Thymus (tissue), 11 donors: Measurements from ENCODE around the gene VPS37C. TPM values are rescaled to one million over a fixed set of nuclear protein-coding genes. Genes with fewer than 3 reads are reported as not detected.
A peak's percentile ranks its signal among the peaks of the same experiment; 100 is the strongest.

Experiments
- DNase-seq, 9 donors: peaks; one replicate each; pipeline ENCODE4 v3.0.0-alpha.2; 2013; ENCODE audit warnings: low spot score in 9 of 9, low read depth in 6 of 9, missing footprints in 1 of 9
- H3K27ac ChIP-seq, 2 donors: one replicate each; pipeline ENCODE4 v1.5.1; 2013; ENCODE audit warnings: control low read depth in 1 of 2, low read depth in 1 of 2, low read length in 1 of 2, mild to moderate bottlenecking in 1 of 2, moderate library complexity in 1 of 2
- H3K27me3 ChIP-seq, 2 donors: one replicate each; pipeline ENCODE4 v1.5.1; 2013; ENCODE audit warnings: low read length in 1 of 2; ENCODE audit not compliant: control insufficient read depth in 2 of 2, insufficient read depth in 1 of 2
- H3K36me3 ChIP-seq, 2 donors: one replicate each; pipeline ENCODE4 v1.5.1; 2013; ENCODE audit warnings: low read length in 1 of 2, mild to moderate bottlenecking in 1 of 2, moderate library complexity in 1 of 2; ENCODE audit not compliant: control insufficient read depth in 2 of 2, insufficient read depth in 2 of 2
- H3K4me1 ChIP-seq, 2 donors: one replicate each; pipeline ENCODE4 v1.5.1; 2013; ENCODE audit warnings: low read length in 2 of 2; ENCODE audit not compliant: control insufficient read depth in 2 of 2, insufficient read depth in 2 of 2
- H3K4me3 ChIP-seq, 2 donors: one replicate each; pipeline ENCODE4 v1.5.1; 2013; ENCODE audit warnings: low read length in 2 of 2, control low read depth in 1 of 2, mild to moderate bottlenecking in 1 of 2
- H3K9me3 ChIP-seq, 2 donors: one replicate each; pipeline ENCODE4 v1.5.1; 2013; ENCODE audit warnings: low read length in 1 of 2, mild to moderate bottlenecking in 1 of 2; ENCODE audit not compliant: control insufficient read depth in 2 of 2, insufficient read depth in 1 of 2
- WGBS: extraction: QIAGEN DNeasy Blood & Tissue Kit; methylation state at CpG from one replicate; pipeline ENCODE4 v1.1.7; 2013; 5-methylcytosine and 5-hydroxymethylcytosine counted together
- polyA plus RNA-seq: library from polyadenylated mRNA; stranded (reverse); fragments of 200-250 nt; gene quantifications from one replicate; pipeline ENCODE4 v1.2.3, GENCODE V29; 2013
- total RNA-seq: library from RNA; stranded (reverse); fragments of 120-200 nt; gene quantifications from one replicate; pipeline ENCODE4 v1.2.4, GENCODE V29; 2013
- donor health status: healthy.

The VPS37C gene
- total and polyA plus RNA-seq, 2 donors: 3.5 to 9.4 TPM

DNA sequence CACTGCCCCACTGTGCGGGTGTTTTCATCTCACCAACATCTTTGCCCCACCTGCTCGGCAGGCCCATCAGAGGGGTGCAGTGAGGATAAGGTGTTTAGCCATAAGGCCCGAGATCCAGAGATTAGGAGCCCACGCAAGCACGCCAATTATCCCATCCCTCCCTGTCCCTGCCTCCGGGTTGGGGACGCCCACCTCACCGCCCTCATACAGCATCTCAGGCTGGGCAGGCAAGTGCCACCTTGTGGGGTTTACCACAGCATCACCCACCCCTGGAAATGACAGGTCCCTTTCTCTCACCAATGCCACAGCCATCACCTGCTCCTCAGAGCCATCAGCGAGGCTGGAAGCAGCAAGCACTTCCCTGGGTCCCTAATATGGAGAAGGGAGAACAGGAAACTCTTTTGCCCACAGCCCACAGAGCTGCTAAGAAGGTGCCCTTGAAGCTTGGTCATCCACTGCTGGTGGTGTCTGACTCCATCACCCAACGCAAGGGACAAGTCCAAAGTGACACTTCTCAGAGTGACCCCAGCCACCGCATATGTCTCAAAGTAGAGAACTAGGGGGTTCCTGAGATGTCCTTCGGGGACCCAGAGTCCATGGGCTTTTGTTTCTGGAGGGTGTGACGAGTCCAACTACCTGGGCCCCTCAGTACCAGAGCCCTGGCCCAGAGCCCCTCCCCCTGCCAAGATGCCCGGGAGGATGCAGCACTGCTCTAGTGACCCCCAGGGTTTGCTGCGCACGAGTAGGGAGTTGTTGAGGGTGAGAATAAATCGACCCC, 15.8 kb downstream of the VPS37C start:
- H3K27ac ChIP-seq: no peak overlapping the region
- H3K9me3 ChIP-seq: no peaks in the 10 kb centered on the region
- DNase-seq: no peak
- peaks cover 0 to 3% of the 10 kb centered on the region in 2 donors for H3K36me3 ChIP-seq
- 93% methylated on average over 17 of the region's 17 CpGs for WGBS
- no peaks in the 10 kb centered on the region for H3K27me3 ChIP-seq
- no peak overlapping the region for H3K4me3 ChIP-seq
- H3K4me1 ChIP-seq: peaks cover 52 to 60% of the 10 kb centered on the region in 2 donors

DNA sequence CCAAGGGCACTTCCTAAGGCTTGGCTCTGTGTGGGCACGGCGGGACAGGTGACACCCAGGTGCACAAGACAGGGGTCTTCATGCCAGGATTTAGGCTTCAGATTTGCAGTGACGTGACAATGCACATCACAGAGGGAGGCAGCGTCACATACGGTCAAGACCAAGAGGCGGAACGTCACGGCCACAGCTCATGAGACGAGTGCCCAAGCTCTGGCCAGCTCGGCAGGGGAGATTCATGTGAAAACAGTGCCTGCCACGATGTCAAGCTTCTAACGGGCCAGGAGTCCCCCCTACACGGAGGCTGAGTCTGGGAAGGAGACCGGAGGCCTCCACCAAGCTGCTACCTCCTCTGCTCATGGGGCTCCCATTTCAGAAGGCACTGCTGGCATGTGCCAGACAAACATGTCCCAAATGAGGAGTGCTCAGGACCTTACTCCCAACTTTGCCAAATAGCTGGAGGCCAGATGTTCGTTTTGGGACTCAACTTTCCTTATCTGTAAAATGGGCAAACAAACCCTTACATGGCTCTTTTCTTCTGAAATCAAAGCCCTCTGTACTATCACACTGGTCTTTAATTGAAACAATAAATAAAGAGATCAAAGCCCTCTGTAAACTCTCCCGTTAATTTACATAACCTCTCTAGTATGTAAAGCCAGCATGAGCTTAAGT, 16.6 kb downstream of the VPS37C start:
- 97% methylated on average over 16 of the region's 16 CpGs for WGBS
- no peaks in the 10 kb centered on the region for H3K27me3 ChIP-seq
- H3K4me3 ChIP-seq: no peak overlapping the region
- peaks cover 54 to 62% of the 10 kb centered on the region in 2 donors for H3K4me1 ChIP-seq
- H3K36me3 ChIP-seq: peaks cover 0 to 3% of the 10 kb centered on the region in 2 donors
- no peak for DNase-seq
- H3K9me3 ChIP-seq: no peaks in the 10 kb centered on the region
- H3K27ac ChIP-seq: no peak overlapping the region

DNA sequence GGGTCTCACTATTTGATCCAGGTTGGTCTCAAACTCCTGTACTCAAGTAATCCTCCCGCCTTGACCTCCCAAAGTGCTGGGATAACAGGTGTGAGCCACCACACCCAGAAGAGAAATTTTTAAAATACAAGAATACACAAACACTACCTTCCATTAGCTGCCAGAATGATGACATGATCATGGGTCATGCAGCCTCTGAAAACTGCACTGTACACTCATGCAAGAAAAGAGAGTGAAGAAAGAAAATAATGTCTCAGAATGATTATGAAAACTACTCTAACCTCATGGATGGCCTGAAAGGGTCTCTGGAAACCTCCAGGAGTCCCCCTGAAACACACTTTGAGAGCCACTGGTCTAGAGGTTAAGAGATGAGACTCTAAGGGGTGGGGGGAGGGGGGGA, 18.8 kb downstream of the VPS37C start:
- Histone ChIP-seq H3K4me1 (peaks cover 52 to 65% of the 10 kb centered on the region in 2 donors), H3K36me3 (peaks cover 0 to 7% of the 10 kb centered on the region in 2 donors)

DNA sequence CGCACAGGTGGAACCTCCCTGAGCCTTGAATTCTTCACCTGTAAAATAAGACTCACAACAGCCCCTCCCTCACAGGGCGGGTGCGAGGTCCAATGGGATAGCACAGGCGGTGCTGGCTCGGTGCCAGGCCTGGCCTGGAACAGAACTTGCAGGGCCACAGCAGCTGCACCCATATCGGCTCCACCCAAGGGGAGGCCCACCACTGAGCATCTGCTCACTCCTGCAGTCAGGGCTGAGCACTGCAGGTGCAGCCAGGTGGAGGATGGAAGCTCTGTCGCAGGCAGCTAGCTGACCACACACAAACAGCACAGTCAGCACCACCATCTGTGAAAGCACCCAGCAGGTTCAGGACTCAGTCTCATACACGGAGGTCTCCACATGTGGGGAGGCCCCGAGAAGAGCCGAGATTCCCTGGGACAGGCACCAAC, 19.6 kb downstream of the VPS37C start:
- peak in 4 of 9 donors; percentile 67 to 82 (median 73) for DNase-seq
- H3K4me1 ChIP-seq: peaks cover 44 to 57% of the 10 kb centered on the region in 2 donors
- 58% methylated on average over 10 of the region's 10 CpGs for WGBS
- H3K36me3 ChIP-seq: peaks cover 0 to 10% of the 10 kb centered on the region in 2 donors
- no peaks in the 10 kb centered on the region for H3K9me3 ChIP-seq
- no peak overlapping the region for H3K4me3 ChIP-seq
- H3K27ac ChIP-seq: peak overlapping the region in 1 of 2 donors; percentile 26
- H3K27me3 ChIP-seq: no peaks in the 10 kb centered on the region

More for the DNA sequence above, 18.8 kb downstream of the VPS37C start:
- Histone ChIP-seq H3K9me3 (no peaks in the 10 kb centered on the region), H3K27ac (no peak overlapping the region), H3K27me3 (no peaks in the 10 kb centered on the region), H3K4me3 (no peak overlapping the region)
- WGBS: 100% methylated on average over 1 of the region's 1 CpG
- no peak for DNase-seq

DNA sequence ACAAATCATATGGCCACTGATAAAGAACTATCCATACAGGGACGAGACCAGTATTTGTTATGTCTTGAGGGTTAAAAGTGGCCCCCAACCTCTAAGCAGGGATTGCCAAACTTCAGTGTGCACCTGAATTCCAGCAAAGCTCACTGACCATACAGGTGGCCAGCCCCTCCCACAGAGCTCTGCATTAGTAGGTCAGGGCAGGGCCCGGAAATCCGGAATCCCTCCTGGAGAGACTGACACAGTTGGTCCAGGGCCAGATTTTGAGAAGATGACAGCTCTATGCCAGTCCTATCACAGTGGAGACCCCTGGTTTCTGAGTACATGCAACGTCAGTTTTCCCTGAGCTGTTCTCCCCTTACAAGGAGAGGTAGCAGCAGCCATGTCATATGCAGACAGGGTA, 20.8 kb downstream of the VPS37C start:
- H3K9me3 ChIP-seq: no peaks in the 10 kb centered on the region
- 97% methylated on average over 4 of the region's 4 CpGs for WGBS
- peaks cover 0 to 10% of the 10 kb centered on the region in 2 donors for H3K36me3 ChIP-seq
- peaks cover 32 to 45% of the 10 kb centered on the region in 2 donors for H3K4me1 ChIP-seq
- H3K27me3 ChIP-seq: no peaks in the 10 kb centered on the region
- DNase-seq: no peak
- no peak overlapping the region for H3K4me3 ChIP-seq
- H3K27ac ChIP-seq: no peak overlapping the region

DNA sequence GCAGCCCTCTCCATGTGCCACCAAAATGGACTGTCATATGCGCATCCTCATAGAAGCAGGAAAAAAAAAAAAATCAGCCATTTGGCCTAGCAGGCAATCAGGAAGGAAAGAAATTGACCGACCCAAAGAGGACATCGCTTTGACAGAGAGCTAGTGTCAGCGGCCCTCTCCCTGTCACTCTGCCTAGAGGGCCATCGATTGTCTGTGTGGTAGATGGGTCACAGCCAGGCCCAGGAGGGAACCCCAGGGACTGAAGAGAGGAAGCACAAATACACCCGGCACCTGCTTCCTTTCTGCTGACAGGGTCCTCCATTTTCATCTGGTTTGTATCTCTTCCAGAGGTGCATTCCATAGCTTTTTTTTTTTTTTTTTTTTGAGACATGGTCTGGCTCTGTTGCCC, 21.8 kb downstream of the VPS37C start:
- no peak for DNase-seq
- Histone ChIP-seq H3K27ac (no peak overlapping the region), H3K4me3 (no peak overlapping the region), H3K36me3 (peaks cover 0 to 10% of the 10 kb centered on the region in 2 donors), H3K27me3 (no peaks in the 10 kb centered on the region), H3K4me1 (peaks cover 33 to 41% of the 10 kb centered on the region in 2 donors), H3K9me3 (no peaks in the 10 kb centered on the region)
- WGBS: 67% methylated on average over 6 of the region's 6 CpGs

DNA sequence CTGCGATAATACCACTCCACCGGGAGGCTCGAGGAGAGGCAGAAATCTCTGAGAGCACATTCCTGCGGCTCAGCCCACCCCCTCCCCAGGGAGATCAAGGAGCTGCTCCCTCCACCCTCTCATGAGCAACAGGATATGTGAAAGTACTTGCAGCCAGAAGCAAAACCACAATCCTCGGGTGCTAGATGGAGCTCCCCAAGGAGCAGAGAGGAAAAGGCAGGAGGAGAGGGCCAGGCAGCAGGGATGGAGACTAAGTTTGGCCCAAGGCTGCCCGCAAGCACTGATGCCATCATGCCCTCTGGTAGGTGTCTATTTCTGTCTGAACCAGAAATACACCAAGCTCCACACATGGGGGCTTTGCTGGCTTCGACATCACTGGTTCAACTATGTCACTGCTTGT, 22.3 kb downstream of the VPS37C start:
- 58% methylated on average over 7 of the region's 7 CpGs for WGBS
- no peak overlapping the region for H3K27ac ChIP-seq

DNA sequence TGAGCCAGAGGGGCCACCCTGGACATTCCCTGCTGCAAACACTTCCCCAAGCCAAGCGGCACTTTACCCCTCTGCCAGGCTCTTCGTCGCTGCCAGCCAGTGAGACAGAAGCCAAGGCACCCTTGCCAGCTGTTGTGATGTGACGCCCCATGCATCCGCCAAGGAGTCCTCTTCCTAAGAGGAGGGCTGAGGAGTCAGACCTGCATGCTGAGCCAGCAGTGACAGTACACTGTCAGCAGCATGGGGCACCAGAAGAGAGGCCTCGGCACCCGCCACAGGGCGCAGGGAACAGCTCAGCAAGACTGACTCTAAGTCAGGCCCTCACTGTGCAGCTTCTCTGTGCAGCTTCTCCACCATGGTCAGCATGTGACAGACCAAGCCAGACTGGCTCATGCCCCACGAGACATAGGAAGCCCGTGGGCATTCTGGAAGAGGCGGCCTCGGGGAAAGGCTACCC, 26.4 kb downstream of the VPS37C start:
- peaks cover 19 to 23% of the 10 kb centered on the region in 2 donors for H3K36me3 ChIP-seq
- peaks cover 14 to 20% of the 10 kb centered on the region in 2 donors for H3K4me1 ChIP-seq
- WGBS: 97% methylated on average over 12 of the region's 12 CpGs
- no peaks in the 10 kb centered on the region for H3K9me3 ChIP-seq
- no peaks in the 10 kb centered on the region for H3K27me3 ChIP-seq
- H3K27ac ChIP-seq: no peak overlapping the region
- no peak for DNase-seq
- H3K4me3 ChIP-seq: no peak overlapping the region

More for the DNA sequence above, 22.3 kb downstream of the VPS37C start:
- H3K9me3 ChIP-seq: no peaks in the 10 kb centered on the region
- DNase-seq: no peak
- H3K27me3 ChIP-seq: no peaks in the 10 kb centered on the region
- peaks cover 33 to 41% of the 10 kb centered on the region in 2 donors for H3K4me1 ChIP-seq
- peaks cover 0 to 10% of the 10 kb centered on the region in 2 donors for H3K36me3 ChIP-seq
- no peak overlapping the region for H3K4me3 ChIP-seq
